ENCODE measurements around the gene EZR.

EZR gene

GRCh38 chr6:158735009-158735408, 84.2 kb downstream of the EZR start:
- Histone ChIP-seq H3K9me3 (ENCODE audit: insufficient read depth, low read depth, low read length) (peaks cover 10% of the 10 kb centered on the region), H3K4me1 (ENCODE audit: insufficient read depth, low read length) (no peaks in the 10 kb centered on the region), H3K27ac (ENCODE audit: low read depth, low read length) (no peak overlapping the region), H3K9ac (ENCODE audit: low read depth, low read length) (no peak overlapping the region), H3K36me3 (ENCODE audit: insufficient read depth, low read length) (no peaks in the 10 kb centered on the region), H3K27me3 (ENCODE audit: insufficient read depth, low read length) (no peaks in the 10 kb centered on the region), H3K4me3 (ENCODE audit: low read length) (no peak overlapping the region)
- 94% methylated on average over 3 of the region's 3 CpGs for WGBS

GRCh38 chr6:158730541-158730907, 88.6 kb downstream of the EZR start:
- no peak overlapping the region for H3K27ac ChIP-seq (ENCODE audit: low read depth, low read length)

GRCh38 chr6:158729906-158730540, 89.1 kb downstream of the EZR start:
- Histone ChIP-seq H3K9ac (ENCODE audit: low read depth, low read length) (no peak overlapping the region), H3K27ac (ENCODE audit: low read depth, low read length) (no peak overlapping the region), H3K4me1 (ENCODE audit: insufficient read depth, low read length) (no peaks in the 10 kb centered on the region), H3K4me3 (ENCODE audit: low read length) (no peak overlapping the region), H3K9me3 (ENCODE audit: insufficient read depth, low read depth, low read length) (0 out of 2 replicates have a peak, but pooled peaks cover 9% of the 10 kb centered on the region), H3K27me3 (ENCODE audit: insufficient read depth, low read length) (no peaks in the 10 kb centered on the region), H3K36me3 (ENCODE audit: insufficient read depth, low read length) (no peaks in the 10 kb centered on the region)
- 97% methylated on average over 6 of the region's 6 CpGs for WGBS

More at GRCh38 chr6:158730541-158730907, 88.6 kb downstream of the EZR start:
- no peaks in the 10 kb centered on the region for H3K27me3 ChIP-seq (ENCODE audit: insufficient read depth, low read length)
- no peak overlapping the region for H3K4me3 ChIP-seq (ENCODE audit: low read length)
- no peaks in the 10 kb centered on the region for H3K4me1 ChIP-seq (ENCODE audit: insufficient read depth, low read length)
- H3K9ac ChIP-seq (ENCODE audit: low read depth, low read length): no peak overlapping the region
- no peaks in the 10 kb centered on the region for H3K36me3 ChIP-seq (ENCODE audit: insufficient read depth, low read length)
- H3K9me3 ChIP-seq (ENCODE audit: insufficient read depth, low read depth, low read length): 0 out of 2 replicates have a peak, but pooled peaks cover 9% of the 10 kb centered on the region
- 90% methylated on average over 18 of the region's 18 CpGs for WGBS

- 96% methylated on average over 8 of the region's 8 CpGs for WGBS
- H3K27me3 ChIP-seq (ENCODE audit: insufficient read depth, low read length): no peaks in the 10 kb centered on the region
- no peak overlapping the region for H3K9ac ChIP-seq (ENCODE audit: low read depth, low read length)
- H3K36me3 ChIP-seq (ENCODE audit: insufficient read depth, low read length): no peaks in the 10 kb centered on the region
- H3K4me3 ChIP-seq (ENCODE audit: low read length): no peak overlapping the region
- H3K27ac ChIP-seq (ENCODE audit: low read depth, low read length): no peak overlapping the region
- H3K9me3 ChIP-seq (ENCODE audit: insufficient read depth, low read depth, low read length): 0 out of 2 replicates have a peak, but pooled peaks cover 3% of the 10 kb centered on the region
- no peaks in the 10 kb centered on the region for H3K4me1 ChIP-seq (ENCODE audit: insufficient read depth, low read length)
These were observed 93.5 kb downstream of the EZR start for GRCh38 chr6:158725704-158726103.

GRCh38 chr6:158722176-158722729, 96.9 kb downstream of the EZR start:
- H3K9me3 ChIP-seq (ENCODE audit: insufficient read depth, low read depth, low read length): no peaks in the 10 kb centered on the region
- H3K4me3 ChIP-seq (ENCODE audit: low read length): no peak overlapping the region
- H3K27me3 ChIP-seq (ENCODE audit: insufficient read depth, low read length): no peaks in the 10 kb centered on the region
- no peaks in the 10 kb centered on the region for H3K36me3 ChIP-seq (ENCODE audit: insufficient read depth, low read length)
- no peak overlapping the region for H3K9ac ChIP-seq (ENCODE audit: low read depth, low read length)
- H3K4me1 ChIP-seq (ENCODE audit: insufficient read depth, low read length): 0 out of 2 replicates have a peak, but pooled peaks cover 4% of the 10 kb centered on the region
- H3K27ac ChIP-seq (ENCODE audit: low read depth, low read length): no peak overlapping the region
- 82% methylated on average over 5 of the region's 5 CpGs for WGBS

- Histone ChIP-seq H3K27ac (ENCODE audit: low read depth, low read length) (no peak overlapping the region), H3K4me1 (ENCODE audit: insufficient read depth, low read length) (0 out of 2 replicates have a peak, but pooled peaks cover 4% of the 10 kb centered on the region)
- 40% methylated on average over 13 of the region's 13 CpGs for WGBS
These were observed 100.6 kb downstream of the EZR start for GRCh38 chr6:158718461-158719046.

GRCh38 chr6:158717341-158718330, 101.5 kb downstream of the EZR start:
- no peak overlapping the region for H3K9ac ChIP-seq (ENCODE audit: low read depth, low read length)
- H3K9me3 ChIP-seq (ENCODE audit: insufficient read depth, low read depth, low read length): no peaks in the 10 kb centered on the region
- WGBS: 92% methylated on average over 16 of the region's 16 CpGs
- no peaks in the 10 kb centered on the region for H3K36me3 ChIP-seq (ENCODE audit: insufficient read depth, low read length)
- H3K4me3 ChIP-seq (ENCODE audit: low read length): no peak overlapping the region
- no peak overlapping the region; the same call in 1 of the 2 replicates for H3K27ac ChIP-seq (ENCODE audit: low read depth, low read length)
- H3K4me1 ChIP-seq (ENCODE audit: insufficient read depth, low read length): 0 out of 2 replicates have a peak, but pooled peaks cover 4% of the 10 kb centered on the region
- no peaks in the 10 kb centered on the region for H3K27me3 ChIP-seq (ENCODE audit: insufficient read depth, low read length)

More at GRCh38 chr6:158718461-158719046, 100.6 kb downstream of the EZR start:
- Histone ChIP-seq H3K4me3 (ENCODE audit: low read length) (no peak overlapping the region), H3K9ac (ENCODE audit: low read depth, low read length) (no peak overlapping the region), H3K27me3 (ENCODE audit: insufficient read depth, low read length) (no peaks in the 10 kb centered on the region), H3K36me3 (ENCODE audit: insufficient read depth, low read length) (no peaks in the 10 kb centered on the region), H3K9me3 (ENCODE audit: insufficient read depth, low read depth, low read length) (no peaks in the 10 kb centered on the region)

Data from HUES64 (cell line).